RKO (cell line): ENCODE results near the gene LDOC1.
"Not testable (repeated sequence)": the region's sequence is repeated elsewhere in the genome, so short reads cannot be mapped to it uniquely, and the experiment has no call there.

Source experiments
- DNase-seq: peaks from one replicate; pipeline ENCODE4 v3.0.0-alpha.2; 2016; ENCODE audit warnings: low spot score

The LDOC1 gene

GRCh38 chrX:141176586-141177451, at the start of gene LDOC1:
Gene LDOC1 (minus strand): TSS chrX:141177129. CDS start chrX:141177021, 108 bp downstream.
- DNase-seq: no peak

GRCh38 chrX:141221611-141222010, 44.7 kb upstream of the LDOC1 start:
- no peak for DNase-seq

GRCh38 chrX:141220342-141221008, 43.5 kb upstream of the LDOC1 start:
- peak; percentile 67 for DNase-seq

GRCh38 chrX:141214196-141214595, 37.3 kb upstream of the LDOC1 start:
- DNase-seq: no peak

- DNase-seq: no peak
Measured at GRCh38 chrX:141201962-141202361, 25.0 kb upstream of the LDOC1 start.

GRCh38 chrX:141188573-141188972, 11.6 kb upstream of the LDOC1 start:
- DNase-seq: not testable (repeated sequence)

GRCh38 chrX:141185366-141185765, 8.4 kb upstream of the LDOC1 start:
- DNase-seq: no peak

GRCh38 chrX:141183000-141183399, 6.1 kb upstream of the LDOC1 start:
- no peak for DNase-seq

GRCh38 chrX:141180851-141181250, 3.9 kb upstream of the LDOC1 start:
- no peak for DNase-seq

GRCh38 chrX:141175786-141176185, 1.1 kb downstream of the LDOC1 start:
- DNase-seq: no peak

GRCh38 chrX:141164406-141164805, 12.5 kb downstream of the LDOC1 start:
- DNase-seq: no peak

- no peak for DNase-seq
Measured at GRCh38 chrX:141158084-141158483, 18.8 kb downstream of the LDOC1 start.

- DNase-seq: peak; percentile 3
Measured at GRCh38 chrX:141155231-141155630, 21.7 kb downstream of the LDOC1 start.

GRCh38 chrX:141142946-141143345, 34.0 kb downstream of the LDOC1 start:
- DNase-seq: no peak

- no peak for DNase-seq
Measured at GRCh38 chrX:141133272-141133671, 43.7 kb downstream of the LDOC1 start.

GRCh38 chrX:141127146-141127545, 49.8 kb downstream of the LDOC1 start:
- no peak for DNase-seq
